Neural progenitor cell (in vitro differentiated cells): ENCODE results near the gene PRKCE.

Experiments
- CTCF ChIP-seq: fragments of 200-600 bp; sonication (generic); IDR thresholded peaks from 2 replicates; pipeline ENCODE4 v1.5.1; 2017; ENCODE audit warnings: antibody characterized with exemption, mild to moderate bottlenecking
- EZH2 ChIP-seq: fragments of 200-600 bp; sonication (generic); IDR thresholded peaks from 2 replicates; pipeline ENCODE4 v1.6.1; 2017; ENCODE audit warnings: antibody characterized with exemption, mild to moderate bottlenecking, moderate library complexity

DNA sequence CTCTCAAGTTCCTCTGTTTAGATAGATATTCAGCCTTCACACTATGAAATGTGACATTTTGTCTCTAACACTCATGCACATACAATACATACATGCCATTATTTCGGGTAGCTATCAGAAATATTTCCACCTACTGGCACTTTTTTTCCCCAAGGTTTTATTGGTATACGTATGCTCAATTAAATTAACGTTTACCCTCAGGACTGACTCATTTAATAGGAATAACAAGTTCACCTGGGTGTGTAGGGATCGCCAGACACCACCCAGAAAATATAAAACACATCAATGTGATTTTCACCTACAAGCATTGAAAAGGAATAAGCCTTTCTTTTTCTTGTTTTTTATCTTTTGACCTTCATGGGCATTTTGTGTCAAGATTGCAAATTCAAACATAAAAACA lies 507.2 kb downstream of the PRKCE start:
- TF ChIP-seq CTCF (no peak), EZH2 (no peak)
